Mesenchymal stem cell (in vitro differentiated cells and primary cell): ENCODE measurements around the gene HERC4.
A peak's percentile ranks its signal among the peaks of the same experiment; 100 is the strongest.

Experiments
- DNase-seq: peaks from one replicate; pipeline ENCODE4 v3.0.0-alpha.2; 2013
- H2AFZ ChIP-seq: one replicate; pipeline ENCODE4 v1.6.1; 2013; ENCODE audit warnings: low read depth, mild to moderate bottlenecking, control low read depth, inconsistent platforms, low read length, moderate library complexity
- H2AK5ac ChIP-seq: 2 replicates; pipeline ENCODE4 v1.6.1; 2013; ENCODE audit warnings: low read length, moderate library complexity, mild to moderate bottlenecking, inconsistent platforms; ENCODE audit not compliant: severe bottlenecking
- H2BK120ac ChIP-seq: one replicate; pipeline ENCODE4 v1.6.1; 2013; ENCODE audit warnings: low read depth, mild to moderate bottlenecking, inconsistent platforms, low read length, moderate library complexity
- H2BK12ac ChIP-seq, 2 experiments: one replicate each; pipeline ENCODE4 v1.6.1; 2013; ENCODE audit warnings: inconsistent platforms in 2 of 2, low read length in 2 of 2, mild to moderate bottlenecking in 2 of 2, moderate library complexity in 2 of 2, control low read depth in 1 of 2
- H2BK15ac ChIP-seq: one replicate; pipeline ENCODE4 v1.6.1; 2013; ENCODE audit warnings: mild to moderate bottlenecking, low read depth, inconsistent platforms; ENCODE audit not compliant: poor library complexity, severe bottlenecking
- H2BK5ac ChIP-seq: 2 replicates; pipeline ENCODE4 v1.6.1; 2013; ENCODE audit warnings: low read depth, mild to moderate bottlenecking, low read length, control low read depth, inconsistent platforms; ENCODE audit not compliant: poor library complexity, severe bottlenecking
- H3K14ac ChIP-seq, 2 experiments: one replicate each; pipeline ENCODE4 v1.6.1; 2013; ENCODE audit warnings: inconsistent platforms in 2 of 2, low read length in 2 of 2, control low read depth in 1 of 2, mild to moderate bottlenecking in 1 of 2, moderate library complexity in 1 of 2
- H3K18ac ChIP-seq, 2 experiments: one replicate each; pipeline ENCODE4 v1.6.1; 2013; ENCODE audit warnings: inconsistent platforms in 2 of 2, low read length in 2 of 2, control low read depth in 1 of 2, low read depth in 1 of 2, mild to moderate bottlenecking in 1 of 2
- H3K23ac ChIP-seq, 2 experiments: one replicate each; pipeline ENCODE4 v1.6.1; 2013; ENCODE audit warnings: inconsistent platforms in 2 of 2, low read length in 2 of 2, mild to moderate bottlenecking in 2 of 2, moderate library complexity in 2 of 2, control low read depth in 1 of 2
- H3K27ac ChIP-seq: 2 replicates; pipeline ENCODE4 v1.5.1; 2013; ENCODE audit warnings: mild to moderate bottlenecking, moderate library complexity, low read length, control low read depth, inconsistent platforms; ENCODE audit not compliant: poor library complexity, severe bottlenecking
- H3K27me3 ChIP-seq, 2 experiments: 2 replicates each; pipeline versions ENCODE4 v1.6.1 to v1.7.0; 2013; ENCODE audit warnings: low read length in 2 of 2, mild to moderate bottlenecking in 2 of 2, moderate library complexity in 2 of 2, control low read depth in 1 of 2, inconsistent platforms in 1 of 2; ENCODE audit not compliant: control insufficient read depth in 1 of 2, insufficient read depth in 1 of 2
- H3K36me3 ChIP-seq, 2 experiments: 2 replicates each; pipeline versions ENCODE4 v1.6.1 to v1.7.0; 2013; ENCODE audit warnings: low read length in 2 of 2, control low read depth in 1 of 2, inconsistent platforms in 1 of 2, low read depth in 1 of 2, mild to moderate bottlenecking in 1 of 2; ENCODE audit not compliant: insufficient read depth in 2 of 2, control insufficient read depth in 1 of 2
- H3K4ac ChIP-seq, 2 experiments: one replicate each; pipeline ENCODE4 v1.6.1; 2013; ENCODE audit warnings: inconsistent platforms in 2 of 2, low read length in 2 of 2, mild to moderate bottlenecking in 2 of 2, moderate library complexity in 2 of 2, control low read depth in 1 of 2, low read depth in 1 of 2
- H3K4me1 ChIP-seq: 2 replicates; pipeline ENCODE4 v1.6.1; 2013; ENCODE audit warnings: low read depth, low read length, control low read depth; ENCODE audit not compliant: control insufficient read depth, insufficient read depth
- H3K4me2 ChIP-seq: 2 replicates; pipeline ENCODE4 v1.6.1; 2013; ENCODE audit warnings: low read length, mild to moderate bottlenecking, inconsistent platforms; ENCODE audit not compliant: poor library complexity, severe bottlenecking
- H3K4me3 ChIP-seq, 2 experiments: 2 replicates each; pipeline versions ENCODE4 v1.5.1 to v1.7.0; 2013; ENCODE audit warnings: low read length in 2 of 2, mild to moderate bottlenecking in 2 of 2, control low read depth in 1 of 2, low read depth in 1 of 2; ENCODE audit not compliant: insufficient read depth in 1 of 2
- H3K79me1 ChIP-seq: replicated peaks from 2 replicates; pipeline ENCODE4 v1.6.1; 2013; ENCODE audit warnings: mild to moderate bottlenecking, control low read depth, low read length, inconsistent platforms; ENCODE audit not compliant: poor library complexity, severe bottlenecking
- H3K9ac ChIP-seq: 2 replicates; pipeline ENCODE4 v1.7.0; 2013; ENCODE audit warnings: mild to moderate bottlenecking, low read length, moderate library complexity
- H3K9me3 ChIP-seq: 2 replicates; pipeline ENCODE4 v1.7.0; 2013; ENCODE audit warnings: mild to moderate bottlenecking, low read length; ENCODE audit not compliant: control insufficient read depth
- H4K8ac ChIP-seq: one replicate; pipeline ENCODE4 v1.6.1; 2013; ENCODE audit warnings: inconsistent platforms, mild to moderate bottlenecking, low read length, moderate library complexity
- H4K91ac ChIP-seq: one replicate; pipeline ENCODE4 v1.6.1; 2013; ENCODE audit warnings: mild to moderate bottlenecking, low read length, inconsistent platforms
- WGBS: methylation state at CpG from one replicate; pipeline ENCODE4 v1.1.7; 2013; ENCODE audit warnings: mixed read lengths; 5-methylcytosine and 5-hydroxymethylcytosine counted together

Gene HERC4

GRCh38 chr10:68047122-68047521 lies 28.0 kb downstream of the HERC4 start:
- H3K27me3 ChIP-seq = no peaks in the 10 kb centered on the region
- WGBS = no CpG with 5 or more reads among the region's 1 CpG
- no peak overlapping the region for H2BK120ac ChIP-seq
- H3K4me2 ChIP-seq = no peak overlapping the region
- H3K79me1 ChIP-seq = peaks cover 6% of the 10 kb centered on the region
- H2BK12ac ChIP-seq = no peak overlapping the region
- no peaks in the 10 kb centered on the region for H3K9me3 ChIP-seq
- no peak overlapping the region for H2BK5ac ChIP-seq
- peaks cover 4 to 21% of the 10 kb centered on the region in 2 experiments for H3K36me3 ChIP-seq
- H4K8ac ChIP-seq = no peak overlapping the region
- no peak overlapping the region for H3K14ac ChIP-seq
- no peak overlapping the region for H2AK5ac ChIP-seq
- no peak overlapping the region for H3K27ac ChIP-seq
- no peak overlapping the region for H3K18ac ChIP-seq
- H3K4me3 ChIP-seq = no peak overlapping the region
- H3K9ac ChIP-seq = no peak overlapping the region
- no peak overlapping the region for H3K23ac ChIP-seq
- H3K4me1 ChIP-seq = peaks cover 3% of the 10 kb centered on the region
- no peak overlapping the region for H2AFZ ChIP-seq
- no peak overlapping the region for H3K4ac ChIP-seq
- H4K91ac ChIP-seq = no peak overlapping the region
- no peak for DNase-seq
- no peak overlapping the region for H2BK15ac ChIP-seq

GRCh38 chr10:68046642-68047041 lies 28.4 kb downstream of the HERC4 start:
- Histone ChIP-seq H3K4me1 (peaks cover 3% of the 10 kb centered on the region), H3K27ac (no peak overlapping the region), H2AFZ (no peak overlapping the region), H2AK5ac (no peak overlapping the region), H2BK5ac (no peak overlapping the region), H3K4me3 (no peak overlapping the region), H2BK120ac (no peak overlapping the region), H4K8ac (no peak overlapping the region), H3K14ac (no peak overlapping the region), H3K4ac (no peak overlapping the region), H3K23ac (no peak overlapping the region), H3K18ac (no peak overlapping the region), H3K4me2 (no peak overlapping the region), H3K9ac (no peak overlapping the region), H2BK15ac (no peak overlapping the region), H3K79me1 (peaks cover 7% of the 10 kb centered on the region), H4K91ac (no peak overlapping the region), H3K27me3 (no peaks in the 10 kb centered on the region), H3K36me3 (peaks cover 4 to 20% of the 10 kb centered on the region in 2 experiments), H2BK12ac (no peak overlapping the region), H3K9me3 (no peaks in the 10 kb centered on the region)
- no peak for DNase-seq
- WGBS = 91% methylated on average over 1 of the region's 5 CpGs

GRCh38 chr10:68043030-68043429 lies 32.1 kb downstream of the HERC4 start:
- no peak overlapping the region for H2BK5ac ChIP-seq
- H4K91ac ChIP-seq = no peak overlapping the region
- H3K27me3 ChIP-seq = no peaks in the 10 kb centered on the region
- H2AFZ ChIP-seq = no peak overlapping the region
- no peak overlapping the region for H3K14ac ChIP-seq
- H4K8ac ChIP-seq = no peak overlapping the region
- H2BK120ac ChIP-seq = no peak overlapping the region
- peaks cover 8 to 35% of the 10 kb centered on the region in 2 experiments for H3K36me3 ChIP-seq
- H3K4me3 ChIP-seq = no peak overlapping the region
- H3K4ac ChIP-seq = no peak overlapping the region
- no peak overlapping the region for H3K27ac ChIP-seq
- no peak overlapping the region for H3K4me2 ChIP-seq
- H3K9me3 ChIP-seq = no peaks in the 10 kb centered on the region
- no peak overlapping the region for H3K18ac ChIP-seq
- peaks cover 3% of the 10 kb centered on the region for H3K4me1 ChIP-seq
- no peak overlapping the region for H2BK15ac ChIP-seq
- peak overlapping the region; percentile 67 for H3K9ac ChIP-seq
- peaks cover 7% of the 10 kb centered on the region for H3K79me1 ChIP-seq
- H3K23ac ChIP-seq = no peak overlapping the region
- peak; percentile 19 for DNase-seq
- H2BK12ac ChIP-seq = no peak overlapping the region
- H2AK5ac ChIP-seq = no peak overlapping the region

- peaks cover 3% of the 10 kb centered on the region for H3K79me1 ChIP-seq
- no peak overlapping the region for H3K9ac ChIP-seq
- no peak overlapping the region for H2AK5ac ChIP-seq
- DNase-seq = no peak
- no peak overlapping the region for H2BK15ac ChIP-seq
- H2AFZ ChIP-seq = no peak overlapping the region
- no peak overlapping the region for H3K23ac ChIP-seq
- no CpG with 5 or more reads among the region's 2 CpGs for WGBS
- no peak overlapping the region for H3K18ac ChIP-seq
- H2BK12ac ChIP-seq = no peak overlapping the region
- no peak overlapping the region for H3K27ac ChIP-seq
- no peak overlapping the region for H3K4me3 ChIP-seq
- H2BK120ac ChIP-seq = no peak overlapping the region
- no peak overlapping the region for H4K8ac ChIP-seq
- no peak overlapping the region for H4K91ac ChIP-seq
- no peak overlapping the region for H2BK5ac ChIP-seq
- no peaks in the 10 kb centered on the region for H3K27me3 ChIP-seq
- H3K14ac ChIP-seq = no peak overlapping the region
- H3K4me2 ChIP-seq = no peak overlapping the region
- peaks cover 13 to 83% of the 10 kb centered on the region in 2 experiments for H3K36me3 ChIP-seq
- no peaks in the 10 kb centered on the region for H3K9me3 ChIP-seq
- H3K4me1 ChIP-seq = no peaks in the 10 kb centered on the region
- no peak overlapping the region for H3K4ac ChIP-seq
These were observed 43.0 kb downstream of the HERC4 start for GRCh38 chr10:68032113-68032512.
